Left ventricle myocardium inferior (tissue), 1 donor: Measurements from ENCODE around the gene ARHGAP45. TPM values are rescaled to one million over a fixed set of nuclear protein-coding genes. Genes with fewer than 3 reads are reported as not detected.

Experiments used
- DNase-seq: peaks from one replicate; pipeline ENCODE4 v3.0.0-alpha.2; 2020
- H3K27ac ChIP-seq: fragments of 200-600 bp; replicated peaks from 2 replicates; pipeline ENCODE4 v1.8.0; 2021
- H3K27me3 ChIP-seq: fragments of 200-600 bp; 2 replicates; pipeline ENCODE4 v1.8.0; 2021; ENCODE audit warnings: low read depth
- H3K36me3 ChIP-seq: fragments of 200-600 bp; 2 replicates; pipeline ENCODE4 v1.8.0; 2021
- H3K4me1 ChIP-seq: fragments of 200-600 bp; 2 replicates; pipeline ENCODE4 v1.8.0; 2021
- H3K4me3 ChIP-seq: fragments of 200-600 bp; 2 replicates; pipeline ENCODE4 v1.8.0; 2021; ENCODE audit warnings: mild to moderate bottlenecking, moderate library complexity
- H3K9me3 ChIP-seq: fragments of 200-600 bp; replicated peaks from 2 replicates; pipeline ENCODE4 v1.8.0; 2021
- CTCF ChIP-seq: fragments of 200-600 bp; IDR thresholded peaks from 2 replicates; pipeline ENCODE4 v1.8.0; 2021; ENCODE audit warnings: antibody characterized with exemption, mild to moderate bottlenecking, borderline replicate concordance
- intact Hi-C: fragments of 100-400 bp; cut with micrococcal nuclease; formaldehyde crosslinking; loops from one replicate; pipeline ENCODE4 v1.11.0; 2022
- total RNA-seq: library from RNA; stranded (reverse); fragmentation: NEBNext Ultra II Directional; extraction: Animal tissue kit (Norgen Biotek cat#: 25700); gene quantifications from one replicate; pipeline ENCODE4 v1.2.1, GENCODE V29; 2021
- donor health status: DM: no; HTN: yes; CAD: no; lungs with severe emphysema.

The ARHGAP45 gene
- total RNA-seq, 1 donor from 2014 or later = 4.8 TPM

GRCh38 chr19:1041272-1041834, 25.6 kb upstream of the ARHGAP45 start:
- H3K4me3 ChIP-seq = peak overlapping the region; percentile 78
- no peak overlapping the region for H3K27ac ChIP-seq
- TF ChIP-seq CTCF = no peak
- no peak for DNase-seq
- H3K36me3 ChIP-seq = peaks cover 17% of the 10 kb centered on the region
- H3K27me3 ChIP-seq = no peaks in the 10 kb centered on the region
- H3K9me3 ChIP-seq = no peaks in the 10 kb centered on the region
- H3K4me1 ChIP-seq = peaks cover 37% of the 10 kb centered on the region
- intact Hi-C loops = no loop called here

GRCh38 chr19:1041835-1042685, 24.9 kb upstream of the ARHGAP45 start:
- peaks cover 37% of the 10 kb centered on the region for H3K4me1 ChIP-seq
- intact Hi-C loops = no loop called here
- DNase-seq = no peak
- no peak for TF ChIP-seq CTCF
- H3K4me3 ChIP-seq = peak overlapping the region; percentile 78
- no peak overlapping the region for H3K27ac ChIP-seq
- H3K36me3 ChIP-seq = peaks cover 10% of the 10 kb centered on the region
- H3K9me3 ChIP-seq = no peaks in the 10 kb centered on the region
- no peaks in the 10 kb centered on the region for H3K27me3 ChIP-seq

- H3K36me3 ChIP-seq = peaks cover 4% of the 10 kb centered on the region
- intact Hi-C loops = no loop called here
- no peak for DNase-seq
- H3K9me3 ChIP-seq = no peaks in the 10 kb centered on the region
- no peak overlapping the region for H3K27ac ChIP-seq
- no peak for TF ChIP-seq CTCF
- H3K4me1 ChIP-seq = peaks cover 37% of the 10 kb centered on the region
- no peak overlapping the region for H3K4me3 ChIP-seq
- H3K27me3 ChIP-seq = no peaks in the 10 kb centered on the region
These were observed 24.1 kb upstream of the ARHGAP45 start for GRCh38 chr19:1042689-1043511.

GRCh38 chr19:1045247-1045603, 21.7 kb upstream of the ARHGAP45 start:
- Histone ChIP-seq H3K4me3 (no peak overlapping the region), H3K4me1 (peaks cover 18% of the 10 kb centered on the region), H3K9me3 (no peaks in the 10 kb centered on the region), H3K36me3 (peaks cover 4% of the 10 kb centered on the region), H3K27ac (no peak overlapping the region), H3K27me3 (no peaks in the 10 kb centered on the region)
- TF ChIP-seq CTCF = no peak
- intact Hi-C loops = no loop called here
- no peak for DNase-seq

- no peak overlapping the region for H3K27ac ChIP-seq
- H3K27me3 ChIP-seq = no peaks in the 10 kb centered on the region
- intact Hi-C loops = no loop called here
- H3K36me3 ChIP-seq = peaks cover 4% of the 10 kb centered on the region
- no peaks in the 10 kb centered on the region for H3K9me3 ChIP-seq
- no peak overlapping the region for H3K4me3 ChIP-seq
- no peak for TF ChIP-seq CTCF
- H3K4me1 ChIP-seq = peaks cover 9% of the 10 kb centered on the region
- no peak for DNase-seq
These were observed 20.8 kb upstream of the ARHGAP45 start for GRCh38 chr19:1046117-1046626.
